ENCODE measurements around the gene MAML3.

MAML3 gene

DNA sequence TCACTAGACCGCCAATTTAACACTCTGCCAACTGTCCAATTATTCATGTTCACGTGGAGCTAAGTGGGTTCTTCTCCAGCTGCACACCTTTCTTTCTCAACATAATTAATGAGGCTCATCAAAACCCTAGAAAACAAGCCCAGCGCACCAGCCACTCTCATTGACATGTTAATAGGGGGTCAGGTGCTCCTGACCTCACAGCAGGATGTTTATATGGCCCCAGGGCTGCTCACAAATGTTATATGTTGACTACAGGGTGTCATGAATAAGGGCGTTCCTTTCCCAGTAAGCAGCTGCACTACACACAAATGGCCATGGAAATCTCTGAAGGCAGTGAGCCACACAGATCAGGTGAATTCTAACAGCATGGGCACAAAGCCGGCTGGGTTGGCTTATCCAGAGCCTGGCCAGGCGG lies 278.6 kb downstream of the MAML3 start:
- no peak for TF ChIP-seq CTCF (IDR thresholded peaks at IDR 0.05)
- no peak overlapping the region for H3K27ac ChIP-seq
- H3K9me3 ChIP-seq (ENCODE audit: control insufficient read depth, low read length) = no peaks in the 10 kb centered on the region
- H3K4me2 ChIP-seq (ENCODE audit: low read length) = no peak overlapping the region
- H3K4me1 ChIP-seq = no peaks in the 10 kb centered on the region
- H3K4me3 ChIP-seq (ENCODE audit: low read depth, low read length) = no peak overlapping the region
- no peak overlapping the region for H3K9ac ChIP-seq
- H3K27me3 ChIP-seq (ENCODE audit: control insufficient read depth, insufficient read depth, low read length) = no peaks in the 10 kb centered on the region
- H3K79me2 ChIP-seq = no peaks in the 10 kb centered on the region
- no peaks in the 10 kb centered on the region for H3K36me3 ChIP-seq (ENCODE audit: control insufficient read depth, insufficient read depth, low read length)
- no peak overlapping the region for H2AFZ ChIP-seq

DNA sequence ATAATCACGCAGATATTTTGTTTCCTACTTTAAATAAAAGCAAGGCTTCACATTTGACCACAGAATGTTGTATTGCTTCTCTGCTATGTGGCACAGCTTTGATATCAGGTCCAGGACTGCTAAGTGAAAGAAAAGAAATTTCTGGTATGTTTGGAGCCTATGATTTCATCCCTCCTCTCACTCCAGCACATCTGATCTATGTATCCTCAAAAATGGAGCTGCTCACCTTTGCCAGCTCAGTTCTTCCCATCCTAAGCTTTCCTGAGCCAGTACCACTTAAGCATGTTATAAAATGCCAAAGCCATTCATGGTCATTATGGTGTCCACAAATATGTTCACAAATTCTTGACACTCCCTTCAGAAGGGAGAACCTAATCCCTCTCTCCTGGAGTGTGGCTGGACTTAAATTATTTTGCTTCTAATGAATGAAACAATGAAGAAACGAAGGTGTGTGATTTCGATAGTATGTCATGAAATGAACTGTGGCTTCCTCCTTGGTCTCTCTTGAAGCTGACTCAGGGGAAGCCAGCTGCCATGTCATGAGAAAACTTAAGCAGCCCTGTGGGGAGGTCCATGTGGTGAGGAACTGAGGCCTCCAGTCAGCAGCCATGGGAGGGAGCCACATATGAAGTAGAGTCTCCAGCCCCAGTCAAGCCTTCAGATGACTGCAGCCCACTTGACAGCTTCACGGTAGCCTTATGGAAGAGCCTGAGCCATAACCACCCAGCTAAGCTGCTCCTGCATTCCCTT lies 280.7 kb downstream of the MAML3 start:
- no peaks in the 10 kb centered on the region for H3K9me3 ChIP-seq (ENCODE audit: control insufficient read depth, low read length)
- no peak overlapping the region for H3K27ac ChIP-seq
- no peaks in the 10 kb centered on the region for H3K79me2 ChIP-seq
- no peaks in the 10 kb centered on the region for H3K4me1 ChIP-seq
- no peaks in the 10 kb centered on the region for H3K27me3 ChIP-seq (ENCODE audit: control insufficient read depth, insufficient read depth, low read length)
- H3K36me3 ChIP-seq (ENCODE audit: control insufficient read depth, insufficient read depth, low read length) = no peaks in the 10 kb centered on the region
- no peak overlapping the region for H3K4me2 ChIP-seq (ENCODE audit: low read length)
- no peak overlapping the region for H3K4me3 ChIP-seq (ENCODE audit: low read depth, low read length)
- H3K9ac ChIP-seq = no peak overlapping the region
- H2AFZ ChIP-seq = no peak overlapping the region
- TF ChIP-seq CTCF (IDR thresholded peaks at IDR 0.05) = no peak

DNA sequence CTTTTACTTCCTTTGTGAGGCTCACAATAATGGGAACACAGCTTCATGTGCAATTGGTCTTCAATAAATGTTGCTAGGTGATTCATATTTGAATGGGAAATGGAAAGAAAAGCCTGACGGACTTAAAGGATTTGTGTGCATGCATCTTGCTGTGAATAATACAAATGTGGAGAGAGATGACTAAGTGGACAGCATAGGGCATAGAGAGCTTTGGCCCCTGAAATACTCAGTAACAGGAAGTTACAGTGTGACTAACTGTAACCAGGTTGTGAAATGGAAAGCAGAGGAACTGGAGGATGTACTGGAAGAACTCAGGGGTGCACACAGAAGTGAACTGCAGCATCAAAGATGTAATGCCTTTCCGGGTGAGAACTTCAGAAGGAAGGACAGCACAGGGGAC lies 281.7 kb downstream of the MAML3 start:
- Histone ChIP-seq H3K4me2 (ENCODE audit: low read length) (no peak overlapping the region), H3K9ac (no peak overlapping the region), H3K27ac (no peak overlapping the region), H3K4me3 (ENCODE audit: low read depth, low read length) (no peak overlapping the region), H2AFZ (no peak overlapping the region), H3K27me3 (ENCODE audit: control insufficient read depth, insufficient read depth, low read length) (no peaks in the 10 kb centered on the region), H3K79me2 (no peaks in the 10 kb centered on the region), H3K36me3 (ENCODE audit: control insufficient read depth, insufficient read depth, low read length) (no peaks in the 10 kb centered on the region), H3K4me1 (no peaks in the 10 kb centered on the region), H3K9me3 (ENCODE audit: control insufficient read depth, low read length) (no peaks in the 10 kb centered on the region)
- no peak for TF ChIP-seq CTCF (IDR thresholded peaks at IDR 0.05)

DNA sequence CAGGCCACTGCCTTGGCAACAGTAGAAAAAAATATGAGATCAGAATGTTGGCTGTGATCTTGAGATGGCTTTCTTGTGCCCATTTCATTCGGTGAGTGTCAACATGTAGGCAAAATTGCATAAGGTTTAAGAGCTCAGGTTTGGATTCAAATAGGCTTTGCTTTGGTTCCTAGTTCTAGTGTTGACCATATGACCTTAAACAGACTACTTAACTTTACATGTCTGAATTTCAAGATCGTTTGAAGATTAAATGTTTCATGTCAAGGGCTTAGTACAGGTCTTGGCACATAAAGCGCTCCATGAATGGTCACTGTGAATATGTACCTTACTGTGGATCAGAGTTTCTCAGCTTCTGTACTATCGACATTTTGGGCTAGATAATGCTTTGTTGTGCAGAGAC lies 284.2 kb downstream of the MAML3 start:
- Histone ChIP-seq H3K27ac (no peak overlapping the region), H3K9ac (no peak overlapping the region), H3K27me3 (ENCODE audit: control insufficient read depth, insufficient read depth, low read length) (no peaks in the 10 kb centered on the region), H3K4me2 (ENCODE audit: low read length) (no peak overlapping the region), H3K79me2 (no peaks in the 10 kb centered on the region), H3K36me3 (ENCODE audit: control insufficient read depth, insufficient read depth, low read length) (no peaks in the 10 kb centered on the region), H3K9me3 (ENCODE audit: control insufficient read depth, low read length) (no peaks in the 10 kb centered on the region), H3K4me1 (no peaks in the 10 kb centered on the region), H2AFZ (no peak overlapping the region), H3K4me3 (ENCODE audit: low read depth, low read length) (no peak overlapping the region)
- TF ChIP-seq CTCF (IDR thresholded peaks at IDR 0.05) = no peak
